NCI-H345 treated with DMSO at 0.1 percent for 48 hours (cell line): ENCODE measurements around the gene TADA2B.

Source experiments
- DNase-seq: peaks from one replicate; lab custom pipeline; 2025; ENCODE audit not compliant: unreplicated experiment; lab: John Stamatoyannopoulos, UW

Gene TADA2B

DNA sequence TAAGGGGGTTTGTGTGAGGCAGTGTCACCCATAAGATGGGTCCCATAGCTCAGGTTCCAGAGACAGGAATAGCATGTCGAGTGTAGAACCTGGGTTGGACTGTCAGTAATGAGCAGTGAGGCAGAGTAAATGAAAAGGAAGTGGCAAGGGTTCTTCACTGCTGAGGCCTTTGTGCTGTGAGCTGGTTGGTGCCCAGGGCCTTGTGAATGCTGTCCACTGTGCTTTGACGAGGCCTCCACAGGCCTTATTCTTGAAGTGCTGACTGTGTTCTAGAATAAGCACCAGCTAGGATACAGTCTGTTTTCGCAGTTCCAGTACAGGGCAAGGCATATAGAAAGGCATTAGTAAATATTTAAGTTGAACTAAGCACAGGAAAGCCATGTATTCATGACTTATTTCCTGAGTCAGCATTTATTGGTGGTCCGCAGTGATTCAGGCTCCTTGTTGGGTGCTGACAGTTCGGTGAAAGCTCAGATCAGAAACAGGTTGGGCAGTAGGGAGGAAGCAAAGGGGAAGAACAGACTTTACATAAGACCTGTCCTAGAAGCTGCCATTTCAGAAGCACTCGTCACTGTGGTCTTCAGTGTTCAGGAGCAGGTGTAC lies 25.6 kb upstream of the TADA2B start:
- DNase-seq, result no peak

DNA sequence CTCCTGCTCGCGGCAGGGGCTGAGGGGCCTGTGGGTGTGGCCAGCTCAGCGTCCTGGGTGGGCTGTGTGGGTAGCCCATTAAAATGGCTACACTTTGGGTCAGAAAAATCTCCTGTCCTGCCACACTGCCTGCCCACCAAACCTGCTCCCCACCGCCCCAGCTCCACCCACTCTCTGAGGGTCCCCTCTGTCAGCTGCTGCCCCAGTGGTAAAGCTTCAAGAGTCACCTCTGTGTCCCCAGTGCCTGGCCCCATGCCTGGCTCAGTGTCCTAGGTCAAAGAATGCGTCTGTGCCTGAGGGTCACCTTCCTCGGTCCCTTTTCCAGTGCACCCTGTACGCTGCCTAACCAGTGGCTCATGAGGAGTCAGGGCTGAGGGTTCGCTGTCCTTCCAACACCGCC lies 24.9 kb upstream of the TADA2B start:
- DNase-seq, result no peak

DNA sequence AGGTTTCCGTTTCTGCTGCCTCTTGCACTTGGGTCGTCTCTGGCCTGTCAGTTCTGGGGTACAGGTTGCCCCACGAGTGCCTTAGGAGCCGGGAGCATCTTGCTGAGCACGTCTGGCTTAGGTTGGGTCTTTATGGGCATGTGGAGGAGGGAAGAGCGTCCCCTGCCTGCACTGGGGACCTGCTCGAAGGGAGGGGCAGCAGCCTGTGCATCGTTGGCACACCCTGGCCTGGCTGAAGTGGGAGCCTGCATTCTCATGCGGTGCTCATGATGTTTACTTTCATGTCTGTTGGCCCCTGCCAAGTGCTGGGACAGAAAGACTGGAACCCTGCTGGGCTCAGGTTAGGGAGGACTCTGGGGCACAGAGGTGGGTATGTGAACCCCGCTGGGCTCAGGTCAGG lies 23.8 kb upstream of the TADA2B start:
- DNase-seq, result no peak

DNA sequence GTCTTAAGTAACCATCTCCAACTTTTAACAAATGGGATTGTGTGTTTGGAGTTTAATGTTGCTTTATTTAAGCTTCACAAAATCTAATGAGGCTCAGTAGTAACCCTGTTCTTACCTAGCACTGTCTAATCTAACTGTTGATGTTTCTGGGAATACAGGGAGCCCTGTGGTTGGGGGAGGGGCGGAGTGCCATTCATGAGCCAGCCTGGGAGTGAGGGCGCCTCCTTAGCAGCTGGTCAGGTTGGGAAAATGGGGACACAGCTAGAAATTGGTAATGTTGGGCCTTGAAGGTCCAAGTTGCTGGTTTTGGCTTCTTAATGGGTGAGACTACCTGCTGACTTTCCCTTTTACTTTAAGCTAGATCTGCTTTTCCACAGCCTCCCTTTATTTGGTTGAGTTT lies 22.9 kb upstream of the TADA2B start:
- no peak for DNase-seq

DNA sequence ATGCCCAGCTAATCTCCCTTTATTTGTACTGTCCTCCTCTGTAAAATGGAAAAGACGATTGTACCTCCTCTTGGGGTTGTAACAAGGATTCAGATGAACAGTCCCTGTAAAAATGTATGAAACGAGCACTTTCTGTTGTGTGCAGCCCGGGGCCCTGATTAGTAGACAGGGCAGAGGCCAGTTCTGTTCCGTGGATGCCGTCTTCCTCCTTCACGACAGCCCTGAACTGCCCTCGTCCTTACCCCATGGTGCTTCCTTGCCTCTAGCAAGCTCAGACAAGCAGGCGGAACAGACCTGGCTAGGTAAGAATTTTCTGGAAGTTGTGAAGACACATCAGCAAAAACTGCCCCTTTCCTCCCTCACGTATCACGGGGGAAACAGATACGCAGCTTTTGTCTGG lies 22.3 kb upstream of the TADA2B start:
- DNase-seq, result no peak

DNA sequence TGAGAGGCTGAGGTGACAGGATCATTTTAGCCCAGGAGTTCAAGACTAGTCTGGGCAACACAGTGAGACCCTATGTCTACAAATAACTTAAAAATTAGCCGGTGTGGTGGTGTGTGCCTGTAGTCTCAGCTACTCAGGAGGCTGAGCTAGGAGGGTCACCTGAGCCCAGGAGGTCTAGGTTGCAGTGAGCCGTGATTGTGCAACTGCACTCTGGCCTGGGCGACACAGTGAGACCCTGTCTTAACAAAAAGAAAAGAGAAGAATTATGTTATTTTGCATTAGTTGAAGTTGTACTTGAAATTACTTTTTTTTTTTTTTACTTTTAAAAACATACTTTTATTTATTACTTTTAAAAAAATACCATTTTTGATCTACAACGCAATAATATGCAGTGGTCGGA lies 21.8 kb upstream of the TADA2B start:
- no peak for DNase-seq

DNA sequence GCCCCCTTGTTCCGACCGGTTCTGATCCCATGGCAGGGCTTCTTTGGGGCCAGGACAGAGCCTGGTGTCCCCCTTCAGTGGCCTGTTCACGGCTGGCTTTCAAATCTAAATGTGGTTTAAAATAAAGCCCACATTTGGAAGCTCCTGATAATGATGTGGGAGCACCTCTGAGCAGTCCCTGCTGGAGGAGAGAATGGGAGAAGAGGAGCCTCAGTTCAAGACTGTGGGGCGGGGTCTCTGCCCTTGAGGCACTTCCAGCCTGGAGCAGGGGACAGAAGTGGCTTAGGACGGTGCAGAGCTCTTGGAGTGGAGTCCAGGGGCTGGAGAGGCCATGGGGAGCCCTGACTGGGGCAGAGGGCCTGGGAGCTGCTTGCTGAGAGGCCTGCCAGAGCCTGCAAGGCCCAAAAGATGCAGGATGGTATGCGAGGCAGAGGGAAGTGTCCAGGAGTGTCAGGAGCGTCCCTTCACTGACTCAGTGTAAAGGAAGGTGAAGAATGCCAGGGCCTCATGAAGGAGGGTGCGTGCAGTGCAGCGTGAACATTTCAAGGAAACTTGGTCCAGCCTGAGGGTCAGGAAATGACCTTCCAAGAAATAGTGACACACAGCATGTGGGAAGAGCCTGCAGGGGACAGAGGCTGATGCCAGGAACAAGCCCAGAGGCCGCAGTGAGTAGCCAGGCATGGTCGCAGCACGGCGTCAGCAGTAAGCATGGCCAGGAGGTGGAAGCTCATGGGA lies 21.1 kb upstream of the TADA2B start:
- DNase-seq, result no peak

DNA sequence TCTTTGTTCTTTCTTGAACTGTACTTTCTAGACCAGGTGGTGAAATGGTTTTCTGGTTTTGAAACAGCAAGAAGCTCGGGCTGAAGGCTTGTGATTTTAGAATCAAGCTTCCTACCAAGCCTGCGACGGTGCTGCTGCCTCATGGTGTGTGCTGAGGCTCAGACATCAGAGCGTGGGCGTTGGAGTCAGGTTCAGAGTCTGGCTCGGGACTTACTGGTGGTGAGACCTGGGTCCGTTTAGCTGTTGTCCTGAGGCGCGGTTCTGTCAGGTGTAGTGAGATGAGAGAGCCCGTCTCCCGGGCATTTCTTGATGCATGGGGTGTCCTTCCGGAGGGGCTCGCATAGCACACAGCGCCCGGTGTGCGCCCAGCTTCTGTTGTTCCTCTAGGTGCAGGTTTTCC lies 19.7 kb upstream of the TADA2B start:
- DNase-seq, result no peak

DNA sequence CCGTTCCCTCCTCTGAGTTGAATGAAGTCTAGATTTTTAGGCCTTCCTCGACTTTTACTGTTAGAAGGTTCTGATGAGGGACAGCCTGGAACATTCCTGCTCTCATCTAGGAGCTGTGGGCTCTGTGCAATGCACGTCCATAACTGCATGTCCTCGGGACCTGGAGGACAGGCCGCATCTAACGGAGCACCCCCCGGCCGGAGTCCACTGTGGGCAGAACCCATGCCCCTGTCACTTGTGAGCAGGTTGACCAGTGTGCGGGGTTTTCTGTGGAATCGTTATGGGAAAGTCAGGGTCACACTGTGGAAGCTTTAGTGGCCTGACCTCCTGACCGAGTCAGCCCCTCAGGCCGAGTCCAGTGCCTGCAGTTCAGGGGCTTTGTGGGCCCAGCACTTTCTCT lies 19.3 kb upstream of the TADA2B start:
- DNase-seq, result no peak

DNA sequence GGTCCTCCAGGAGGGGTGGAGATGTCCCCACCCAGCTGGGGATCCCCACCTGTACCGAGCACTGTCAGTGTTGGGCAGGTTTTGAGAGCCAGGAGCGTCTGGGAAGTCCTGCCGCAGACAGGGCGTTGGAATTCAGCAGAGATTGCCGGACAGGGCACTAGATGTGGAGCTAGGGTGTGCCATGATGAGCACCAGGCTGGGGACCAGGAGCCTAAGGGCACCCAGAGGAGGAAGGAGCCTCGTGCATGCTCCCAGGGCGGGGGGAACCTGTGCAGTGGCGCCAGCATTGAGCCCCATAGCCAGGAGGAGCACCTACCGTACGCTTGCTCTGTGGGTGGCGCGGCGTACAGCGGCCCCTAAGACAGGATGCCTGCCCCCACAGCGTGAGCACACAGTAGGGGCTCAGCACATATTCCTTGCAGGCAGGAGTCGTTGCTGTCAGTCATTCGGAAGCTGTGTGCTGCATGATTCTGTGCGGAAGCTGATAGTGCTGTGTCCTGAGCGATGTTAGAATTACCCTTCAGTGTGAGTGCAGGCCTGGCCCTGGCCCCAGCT lies 18.8 kb upstream of the TADA2B start:
- DNase-seq, result no peak

DNA sequence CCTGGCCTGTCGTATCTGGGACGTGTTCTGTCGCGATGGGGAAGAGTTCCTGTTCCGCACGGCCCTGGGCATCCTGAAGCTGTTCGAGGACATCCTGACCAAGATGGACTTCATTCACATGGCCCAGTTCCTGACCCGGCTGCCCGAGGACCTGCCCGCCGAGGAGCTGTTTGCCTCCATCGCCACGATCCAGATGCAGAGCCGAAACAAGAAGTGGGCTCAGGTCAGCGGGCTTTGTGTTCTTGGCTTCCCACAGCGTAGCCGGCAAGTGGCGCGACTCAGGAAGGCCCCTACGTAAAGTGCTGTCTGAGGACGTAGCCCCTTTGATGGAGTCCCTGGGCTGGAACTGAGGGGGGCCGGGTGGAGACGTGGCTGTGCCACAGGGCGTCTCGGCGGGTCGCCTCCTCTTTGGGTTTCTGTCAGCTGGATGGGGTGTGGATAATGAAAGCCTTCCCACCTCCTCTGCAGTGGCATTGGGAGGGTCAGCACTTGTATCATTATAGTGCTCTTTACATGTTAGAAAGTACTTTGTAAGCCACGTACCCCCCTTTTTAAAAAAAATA lies 18.1 kb upstream of the TADA2B start:
- DNase-seq, result no peak

DNA sequence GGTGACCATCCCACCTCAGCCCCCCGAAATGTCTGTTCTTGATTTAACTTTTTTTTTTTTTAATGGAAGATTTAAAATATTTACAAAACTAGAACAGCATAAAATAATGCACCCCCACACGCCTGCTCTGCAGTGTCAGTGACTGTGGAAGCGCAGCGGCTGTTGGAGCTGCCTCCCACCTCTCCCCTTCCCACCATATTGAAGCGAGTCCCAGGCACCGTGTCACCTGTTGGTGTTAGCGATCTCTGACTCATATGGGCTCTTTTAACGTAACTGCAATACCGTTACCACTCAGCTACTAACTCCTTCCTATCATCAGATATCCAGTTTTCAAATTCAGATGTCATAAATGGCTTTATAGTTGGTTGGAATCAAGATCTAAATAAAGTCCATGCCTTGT lies 17.1 kb upstream of the TADA2B start:
- no peak for DNase-seq

DNA sequence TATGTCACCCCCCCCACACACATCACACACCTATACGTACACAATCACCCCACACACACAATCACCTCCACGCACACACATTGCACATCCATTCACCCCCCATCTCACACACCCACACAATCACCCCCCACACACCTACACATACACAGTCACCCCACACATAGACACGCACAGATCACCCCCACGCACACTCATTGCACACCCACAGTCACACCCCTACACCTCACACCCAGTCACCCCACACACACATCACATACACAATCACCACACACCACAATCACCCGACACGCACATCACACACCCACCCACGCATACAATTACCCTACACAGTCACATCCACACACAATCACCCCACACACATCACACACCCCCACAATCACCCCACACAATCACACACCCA lies 15.9 kb upstream of the TADA2B start:
- DNase-seq, result no peak

DNA sequence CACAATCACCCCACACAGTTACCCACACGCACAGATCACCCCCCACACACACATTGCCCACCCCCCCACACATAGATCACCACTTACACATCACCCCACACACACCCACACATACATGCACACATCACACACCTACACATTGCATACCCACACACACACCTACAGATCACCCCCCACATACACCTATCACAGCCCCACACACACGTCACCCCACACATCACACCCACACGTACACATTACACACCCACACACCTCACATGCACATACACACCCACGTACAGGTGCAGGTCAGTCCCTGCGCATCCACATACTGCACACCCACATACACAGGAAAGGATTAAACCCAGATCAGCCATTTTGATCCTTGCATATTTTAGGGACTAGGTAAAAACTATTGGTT lies 15.3 kb upstream of the TADA2B start:
- no peak for DNase-seq

DNA sequence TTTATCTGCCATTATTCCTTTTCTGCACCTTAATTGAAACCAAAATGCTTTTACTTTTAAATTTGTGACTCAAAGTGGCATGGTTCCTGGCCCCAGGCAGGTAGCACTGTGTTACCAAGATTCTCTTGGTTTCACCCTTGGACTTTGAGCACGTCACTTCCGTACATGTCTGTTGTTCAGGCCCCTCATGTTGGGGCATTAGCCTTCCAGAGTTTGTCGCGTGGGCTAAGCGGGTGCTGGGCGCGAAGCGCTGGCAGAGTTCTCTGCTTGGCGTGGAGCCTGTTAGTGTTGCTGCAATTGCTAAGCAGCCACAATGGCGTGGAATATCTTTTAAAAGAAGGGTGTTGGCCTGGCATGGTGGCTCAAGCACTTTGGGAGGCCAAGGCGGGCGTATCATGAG lies 14.0 kb upstream of the TADA2B start:
- DNase-seq, result no peak

DNA sequence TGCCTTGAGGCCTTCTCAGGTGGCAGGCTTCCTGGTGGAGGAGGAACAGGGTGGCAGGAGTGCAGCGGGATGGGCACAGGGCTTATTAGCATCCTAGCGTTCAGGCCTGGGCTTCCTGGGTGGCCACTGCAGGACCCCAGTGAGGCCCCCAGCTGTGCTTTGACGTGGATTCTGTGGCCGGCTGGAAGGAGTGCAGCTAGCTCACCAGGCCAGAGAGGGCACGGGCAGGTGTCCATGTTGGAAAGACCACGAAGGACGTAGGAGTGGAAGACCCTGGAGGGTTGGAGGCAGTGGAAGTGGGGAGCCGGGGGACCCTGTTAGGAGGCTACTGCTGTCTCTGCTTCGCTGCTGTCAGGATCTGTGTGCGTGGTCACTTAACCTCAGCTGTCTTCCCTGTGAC lies 13.3 kb upstream of the TADA2B start:
- no peak for DNase-seq

DNA sequence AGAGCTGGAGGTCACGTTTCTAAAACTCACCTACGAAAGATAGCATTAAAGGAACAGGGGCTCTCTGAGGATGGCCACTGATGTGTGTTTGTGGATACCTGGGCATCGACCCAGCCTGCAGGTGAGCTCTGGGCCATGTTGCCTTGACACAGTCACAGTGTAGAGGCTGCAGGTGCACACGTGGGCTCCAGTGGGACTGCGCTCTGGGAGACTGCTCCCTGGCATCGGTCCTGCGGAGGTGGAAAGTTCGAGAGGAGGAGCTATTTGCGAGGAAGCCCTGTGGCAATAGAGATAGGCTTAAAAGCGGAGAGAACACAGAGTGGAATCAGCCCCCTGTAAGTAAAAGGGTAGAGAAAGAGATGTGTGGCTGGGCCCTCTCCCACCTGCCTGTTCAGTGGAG lies 12.3 kb upstream of the TADA2B start:
- no peak for DNase-seq

DNA sequence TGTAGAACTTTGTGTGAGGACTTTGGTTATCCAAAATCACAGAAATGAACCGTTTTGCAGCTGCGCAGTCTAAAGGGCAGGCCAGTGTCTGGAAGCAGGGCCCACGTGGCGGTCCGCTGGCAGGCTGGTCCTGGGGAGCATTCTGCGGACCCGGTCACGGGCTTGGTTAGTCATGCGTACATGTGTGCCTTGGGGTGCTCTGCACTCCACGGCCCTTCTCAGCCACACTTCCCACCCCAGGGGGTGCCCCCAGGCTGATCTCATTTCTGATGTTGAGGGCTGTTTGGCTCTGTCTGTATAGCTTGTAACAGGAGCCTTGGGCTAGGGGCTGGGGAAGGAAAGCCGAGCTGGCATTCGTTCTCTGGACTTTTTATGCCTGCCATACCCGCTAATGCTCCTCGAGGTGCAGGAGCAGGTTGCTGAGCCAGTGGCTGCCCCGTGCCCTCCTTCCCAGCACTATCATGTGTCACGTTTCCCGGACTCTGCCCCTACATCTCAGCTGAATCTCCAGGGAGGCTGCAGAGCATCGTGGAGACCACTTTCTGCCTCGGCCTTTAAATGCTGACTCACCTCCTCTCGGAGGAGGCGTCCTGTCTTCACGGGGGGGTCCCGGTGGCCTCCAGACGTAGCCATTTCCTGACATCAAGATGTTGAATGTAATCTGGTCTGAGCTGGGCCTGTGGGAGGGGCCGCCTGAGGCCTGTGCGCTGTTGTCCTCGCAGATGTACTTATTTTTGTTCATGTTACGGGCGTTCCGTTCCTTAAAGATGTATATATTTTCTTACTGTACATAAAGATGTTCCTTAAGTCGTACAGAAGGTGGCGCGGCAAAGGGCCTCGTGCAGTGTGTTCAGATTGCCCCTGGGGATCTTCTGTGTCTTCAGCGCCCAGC lies 11.4 kb upstream of the TADA2B start:
- no peak for DNase-seq

DNA sequence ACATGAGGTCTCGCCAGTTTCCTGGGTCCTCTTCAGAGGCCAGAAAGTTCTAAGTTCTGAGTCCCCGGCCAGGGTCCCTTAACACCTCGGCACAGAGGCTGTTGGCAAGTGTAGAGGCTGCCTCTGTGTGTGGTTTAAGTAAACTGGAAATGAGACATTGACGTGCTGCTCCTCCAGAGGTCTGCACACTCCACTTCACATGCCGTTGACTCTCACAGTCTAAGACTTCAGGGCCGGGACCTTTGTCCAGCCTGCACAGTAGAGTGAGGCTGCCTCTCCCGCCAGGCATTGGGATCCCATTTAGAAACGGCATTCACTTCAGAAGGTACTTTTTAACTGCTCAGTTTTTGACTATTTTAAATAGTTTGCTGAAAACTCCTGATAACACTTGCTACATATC lies 10.6 kb upstream of the TADA2B start:
- DNase-seq, result no peak

DNA sequence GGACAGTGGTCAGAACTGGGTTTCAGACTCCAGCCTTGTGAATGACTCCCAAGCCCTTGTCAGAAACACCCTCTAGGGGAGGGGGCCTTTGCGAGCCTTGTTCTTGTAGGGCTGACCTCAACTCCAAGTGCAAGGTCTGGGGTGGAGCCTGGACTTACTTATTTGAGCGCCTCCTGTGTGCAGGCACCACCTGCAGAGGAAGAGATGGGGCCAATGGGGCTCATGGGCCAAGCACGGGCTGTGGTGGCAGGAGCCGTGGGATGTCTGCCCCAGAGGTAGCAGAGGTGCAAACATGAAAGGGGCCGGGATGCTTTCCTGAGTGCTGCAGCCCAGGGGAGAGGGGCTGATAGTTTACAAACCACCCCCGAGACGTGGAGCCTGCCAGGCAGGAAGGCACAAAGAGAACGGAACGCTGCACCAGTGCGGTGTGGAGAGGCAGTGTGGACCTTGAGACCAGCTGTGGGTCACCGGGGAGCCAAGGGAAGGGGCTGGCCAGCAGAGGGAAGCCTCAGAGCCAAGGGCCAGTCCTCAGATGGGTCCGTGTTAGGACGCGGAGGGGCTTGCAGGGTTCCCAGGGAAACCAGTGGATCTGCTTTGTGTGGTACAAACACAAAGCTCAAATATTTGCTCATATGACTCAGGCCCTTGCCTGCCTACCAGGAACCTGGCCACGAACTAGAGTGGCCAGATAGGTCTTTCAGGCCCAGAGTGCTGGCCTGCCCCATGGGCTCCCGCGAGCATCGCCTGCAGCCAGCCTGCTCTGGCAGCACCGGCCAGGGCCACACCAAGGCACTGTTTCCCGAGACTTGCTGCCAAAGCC lies 8.7 kb upstream of the TADA2B start:
- no peak for DNase-seq

DNA sequence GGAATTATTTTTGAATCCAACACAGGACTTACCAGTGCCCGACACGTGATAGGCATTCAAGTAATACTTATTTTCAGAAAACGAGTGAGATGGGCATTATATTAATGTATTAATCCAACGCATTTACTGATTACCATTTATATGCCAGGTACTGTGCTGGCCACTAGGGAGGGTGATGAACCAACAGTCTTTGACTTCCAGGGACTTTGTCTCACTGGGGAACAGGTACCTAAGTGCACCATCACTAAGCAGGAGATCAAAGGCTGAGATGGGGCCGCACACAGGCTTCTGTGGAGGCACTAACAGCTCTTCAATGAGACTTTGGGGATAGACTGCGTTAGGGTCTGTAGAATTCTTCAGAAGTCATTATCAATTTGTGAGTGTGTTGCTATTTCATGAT lies 5.7 kb upstream of the TADA2B start:
- no peak for DNase-seq
